Upper lobe of right lung (tissue), 1 donor: ENCODE measurements around the gene PTPRR. TPM values are rescaled to one million over a fixed set of nuclear protein-coding genes. Genes with fewer than 3 reads are reported as not detected.

ENCODE experiments used
- ATAC-seq: fragments of 200-7000 bp; cut with Tn5 transposase; one replicate; pipeline ENCODE4 v1.9.1; 2020; ENCODE audit warnings: mild to moderate bottlenecking, moderate library complexity
- DNase-seq: peaks from one replicate; pipeline ENCODE4 v3.0.0-alpha.2; 2020
- H3K27ac ChIP-seq: fragments of 200-600 bp; one replicate; pipeline ENCODE4 v1.8.0; 2022
- H3K27me3 ChIP-seq: fragments of 200-600 bp; one replicate; pipeline ENCODE4 v1.8.0; 2022; ENCODE audit warnings: mild to moderate bottlenecking
- H3K36me3 ChIP-seq: fragments of 200-600 bp; one replicate; pipeline ENCODE4 v1.8.0; 2022
- H3K4me1 ChIP-seq: fragments of 200-600 bp; one replicate; pipeline ENCODE4 v1.8.0; 2022
- H3K4me3 ChIP-seq: fragments of 200-600 bp; one replicate; pipeline ENCODE4 v1.8.0; 2022; ENCODE audit warnings: mild to moderate bottlenecking
- H3K9me3 ChIP-seq: fragments of 200-600 bp; one replicate; pipeline ENCODE4 v1.8.0; 2022
- CTCF ChIP-seq: fragments of 200-600 bp; IDR thresholded peaks from one replicate; pipeline ENCODE4 v1.8.0; 2022; ENCODE audit warnings: antibody characterized with exemption
- intact Hi-C: fragments of 100-400 bp; cut with DNase I; formaldehyde crosslinking; loops from one replicate; pipeline ENCODE4 v1.11.0; 2022
- total RNA-seq: library from RNA; stranded (reverse); fragmentation: NEBNext Ultra II Directional; extraction: Animal tissue kit (Norgen Biotek cat#: 25700); gene quantifications from one replicate; pipeline ENCODE4 v1.2.1, GENCODE V29; 2021
- donor health status: DM: no; HTN: yes; CAD: no; lungs with severe emphysema.

Gene PTPRR
- total RNA-seq, 1 donor from 2014 or later, result 5.1 TPM

DNA sequence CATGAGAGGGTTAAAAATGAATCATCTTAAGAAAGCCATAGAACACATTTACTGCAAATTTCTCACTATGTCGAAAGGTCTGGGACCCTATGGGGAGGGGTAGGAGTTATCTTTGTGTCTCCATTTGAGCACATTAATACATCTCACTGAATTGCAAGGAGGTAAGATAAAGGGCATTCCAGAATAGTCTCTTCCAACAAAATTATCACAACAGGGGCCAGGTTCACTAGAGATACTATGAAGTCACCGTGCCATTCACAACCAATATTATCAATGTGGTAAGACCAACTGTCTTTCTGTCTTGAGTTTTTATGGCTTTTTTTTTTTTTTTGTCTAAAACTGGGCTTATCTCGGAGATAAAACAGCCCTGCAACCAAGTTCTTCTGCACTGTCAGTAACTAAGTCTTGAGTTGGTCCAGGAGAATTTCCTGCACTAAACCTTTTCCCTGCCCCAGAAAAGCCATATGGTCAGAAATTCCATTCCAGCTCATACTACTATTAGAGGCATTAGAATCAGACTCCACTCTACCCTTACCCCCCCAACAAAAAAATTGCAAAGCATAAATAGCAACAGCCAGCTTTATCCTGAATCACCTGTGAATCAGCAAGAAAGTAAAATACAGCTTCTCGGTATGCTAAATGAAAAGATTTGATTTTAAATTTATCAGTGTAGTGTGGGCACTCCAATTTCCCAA is 79.7 kb downstream of the PTPRR start:
- no peaks in the 10 kb centered on the region for H3K9me3 ChIP-seq
- intact Hi-C loops, result no loop called here
- H3K27me3 ChIP-seq, result no peaks in the 10 kb centered on the region
- no peaks in the 10 kb centered on the region for H3K4me1 ChIP-seq
- TF ChIP-seq CTCF, result no peak
- H3K4me3 ChIP-seq, result no peak overlapping the region
- H3K27ac ChIP-seq, result no peak overlapping the region
- no peak for DNase-seq
- ATAC-seq, result no peak
- no peaks in the 10 kb centered on the region for H3K36me3 ChIP-seq

DNA sequence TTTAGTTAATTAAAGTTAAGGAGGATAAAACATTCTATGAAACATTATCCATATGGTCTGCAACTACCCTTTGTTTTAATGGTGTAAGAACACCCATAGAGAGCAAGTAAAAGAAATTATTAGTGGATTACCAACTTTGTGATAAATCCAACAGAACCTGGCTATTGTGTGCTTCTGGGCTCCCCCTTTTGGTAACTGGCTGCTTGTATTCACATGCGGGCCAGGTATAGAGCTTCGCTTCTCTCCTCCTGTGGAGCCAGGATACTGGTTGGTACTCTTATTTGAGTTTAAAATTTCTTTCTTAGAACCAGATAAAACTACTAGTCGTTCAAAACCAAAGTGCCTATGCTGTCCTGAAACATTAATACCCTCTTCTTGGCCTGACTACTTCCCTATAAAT is 81.0 kb downstream of the PTPRR start:
- no peak for DNase-seq
- Histone ChIP-seq H3K36me3 (no peaks in the 10 kb centered on the region), H3K27ac (no peak overlapping the region), H3K4me3 (no peak overlapping the region), H3K4me1 (no peaks in the 10 kb centered on the region), H3K9me3 (no peaks in the 10 kb centered on the region), H3K27me3 (no peaks in the 10 kb centered on the region)
- intact Hi-C loops, result no loop called here
- no peak for ATAC-seq
- no peak for TF ChIP-seq CTCF

- no peak for DNase-seq
- no peak overlapping the region for H3K4me3 ChIP-seq
- no peaks in the 10 kb centered on the region for H3K4me1 ChIP-seq
- intact Hi-C loops, result no loop called here
- no peaks in the 10 kb centered on the region for H3K9me3 ChIP-seq
- H3K27ac ChIP-seq, result no peak overlapping the region
- H3K36me3 ChIP-seq, result no peaks in the 10 kb centered on the region
- ATAC-seq, result no peak
- TF ChIP-seq CTCF, result no peak
- no peaks in the 10 kb centered on the region for H3K27me3 ChIP-seq
These were observed 82.4 kb downstream of the PTPRR start for GRCh38 chr12:70838127-70838526.

DNA sequence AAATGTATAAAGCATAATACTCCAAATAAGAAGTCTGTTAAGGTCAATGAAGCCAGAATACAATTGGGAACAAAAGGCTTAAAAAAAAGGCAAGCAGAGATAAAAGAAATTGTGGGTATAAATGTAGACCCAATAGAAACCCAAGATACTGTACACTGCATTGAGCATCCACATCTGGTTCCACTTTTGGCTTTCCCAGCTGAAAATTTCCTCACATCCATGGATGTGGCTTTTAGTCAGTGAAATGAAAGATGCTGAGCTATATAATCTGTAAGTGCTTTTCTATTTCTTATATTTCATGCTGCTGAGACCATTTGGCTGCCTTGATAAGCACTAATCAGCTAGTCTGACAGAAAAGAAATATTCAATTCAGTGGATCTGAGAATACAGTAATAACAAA is 83.5 kb downstream of the PTPRR start:
- no peak for TF ChIP-seq CTCF
- no peaks in the 10 kb centered on the region for H3K9me3 ChIP-seq
- no peak overlapping the region for H3K27ac ChIP-seq
- ATAC-seq (no peak), DNase-seq (no peak)
- no peak overlapping the region for H3K4me3 ChIP-seq
- H3K27me3 ChIP-seq, result no peaks in the 10 kb centered on the region
- H3K4me1 ChIP-seq, result no peaks in the 10 kb centered on the region
- intact Hi-C loops, result no loop called here
- no peaks in the 10 kb centered on the region for H3K36me3 ChIP-seq

- no peak for DNase-seq
- Histone ChIP-seq H3K4me3 (no peak overlapping the region), H3K4me1 (no peaks in the 10 kb centered on the region), H3K27me3 (no peaks in the 10 kb centered on the region), H3K36me3 (no peaks in the 10 kb centered on the region), H3K9me3 (no peaks in the 10 kb centered on the region), H3K27ac (no peak overlapping the region)
- ATAC-seq, result no peak
- TF ChIP-seq CTCF, result no peak
- intact Hi-C loops, result no loop called here
These were observed 84.6 kb downstream of the PTPRR start for GRCh38 chr12:70835948-70836347.

DNA sequence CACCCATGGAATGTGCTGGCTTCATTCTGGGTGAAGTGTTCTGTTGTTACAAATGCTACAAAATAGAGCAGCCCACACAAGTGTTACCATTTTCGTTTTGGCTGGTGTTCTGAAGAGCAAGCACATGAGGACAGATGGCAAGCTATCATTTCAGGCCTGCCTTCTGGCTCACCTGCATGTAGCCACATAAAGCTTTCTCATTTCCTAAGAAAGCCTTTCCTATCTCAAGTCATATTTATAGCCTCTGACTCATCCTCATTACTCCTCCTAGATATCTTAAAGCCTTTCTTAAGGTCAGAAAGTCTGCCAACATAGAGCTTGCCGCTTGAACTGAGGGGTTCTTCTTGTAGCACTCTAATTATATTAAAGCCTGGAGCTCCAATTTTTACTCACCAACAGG is 89.0 kb downstream of the PTPRR start:
- no peak for TF ChIP-seq CTCF
- Histone ChIP-seq H3K4me3 (no peak overlapping the region), H3K4me1 (no peaks in the 10 kb centered on the region), H3K36me3 (no peaks in the 10 kb centered on the region), H3K27me3 (no peaks in the 10 kb centered on the region), H3K27ac (no peak overlapping the region), H3K9me3 (no peaks in the 10 kb centered on the region)
- intact Hi-C loops, result no loop called here
- DNase-seq, result no peak
- ATAC-seq, result no peak
